CD4-positive, alpha-beta T cell (primary cell): ENCODE measurements around the gene CDH12. TPM values are rescaled to one million over a fixed set of nuclear protein-coding genes. Genes with fewer than 3 reads are reported as not detected.

Experiments
- ATAC-seq: fragments of 200-7000 bp; cut with Tn5 transposase; one replicate; pipeline ENCODE4 v1.10.0; 2022; ENCODE audit warnings: mild to moderate bottlenecking; ENCODE audit not compliant: poor library complexity
- CTCF ChIA-PET: fragments of 350-600 bp; sonication (Branson Sonifier 250); formaldehyde crosslinking; loops from one replicate; lab custom pipeline; 2021; ENCODE audit warnings: antibody characterized with exemption, inconsistent platforms; lab: Charles Lee
- POLR2A ChIA-PET: fragments of 350-600 bp; sonication (Branson Sonifier 250); formaldehyde crosslinking; loops from one replicate; lab custom pipeline; 2021; ENCODE audit warnings: antibody characterized with exemption, inconsistent platforms; lab: Charles Lee
- DNase-seq, 14 experiments: peaks; one replicate each; pipeline ENCODE4 v3.0.0-alpha.2; 2013 to 2020; ENCODE audit warnings: mixed read lengths in 2 of 14
- H3K27ac ChIP-seq, 2 donors: one replicate each; pipeline versions ENCODE4 v1.5.1 to v1.7.0; 2013; ENCODE audit warnings: low read length in 2 of 2, low read depth in 1 of 2, mild to moderate bottlenecking in 1 of 2
- H3K27me3 ChIP-seq, 2 experiments: 1 replicate in 1 of 2; 2 replicates in 1 of 2; pipeline versions ENCODE4 v1.6.1 to v1.7.0; 2013; ENCODE audit warnings: low read length in 2 of 2, control low read depth in 1 of 2, mild to moderate bottlenecking in 1 of 2, moderate library complexity in 1 of 2; ENCODE audit not compliant: insufficient read depth in 2 of 2, control insufficient read depth in 1 of 2
- H3K36me3 ChIP-seq: one replicate; pipeline ENCODE4 v1.6.1; 2013; ENCODE audit warnings: low read length, control low read depth; ENCODE audit not compliant: insufficient read depth
- H3K4me1 ChIP-seq: one replicate; pipeline ENCODE4 v1.6.1; 2013; ENCODE audit warnings: low read length, control low read depth; ENCODE audit not compliant: insufficient read depth
- H3K4me3 ChIP-seq: one replicate; pipeline ENCODE4 v1.5.1; 2013; ENCODE audit warnings: mild to moderate bottlenecking, low read length, moderate library complexity
- H3K9me3 ChIP-seq, 2 experiments: 1 replicate in 1 of 2; 2 replicates in 1 of 2; pipeline versions ENCODE4 v1.6.1 to v1.7.0; 2013; ENCODE audit warnings: low read length in 2 of 2, mild to moderate bottlenecking in 2 of 2, control low read depth in 1 of 2, moderate library complexity in 1 of 2; ENCODE audit not compliant: control insufficient read depth in 1 of 2, insufficient read depth in 1 of 2
- H3K27ac Mint-ChIP-seq: one replicate; pipeline ENCODE4 v1.8.0; 2020; ENCODE audit warnings: mixed read lengths
- H3K27me3 Mint-ChIP-seq: one replicate; pipeline ENCODE4 v1.8.0; 2021; ENCODE audit warnings: mixed read lengths
- H3K36me3 Mint-ChIP-seq: one replicate; pipeline ENCODE4 v1.8.0; 2021; ENCODE audit warnings: low read depth, mixed read lengths
- H3K4me1 Mint-ChIP-seq: one replicate; pipeline ENCODE4 v1.8.0; 2021; ENCODE audit warnings: low read depth, mixed read lengths
- H3K4me3 Mint-ChIP-seq: one replicate; pipeline ENCODE4 v1.8.0; 2020; ENCODE audit warnings: mild to moderate bottlenecking, mixed read lengths
- H3K9me3 Mint-ChIP-seq: one replicate; pipeline ENCODE4 v1.8.0; 2020; ENCODE audit warnings: mixed read lengths
- CTCF ChIP-seq: fragments of 200-600 bp; IDR thresholded peaks from one replicate; pipeline ENCODE4 v1.8.0; 2022; ENCODE audit warnings: antibody characterized with exemption, mild to moderate bottlenecking
- intact Hi-C, 2 experiments: fragments of 100-400 bp; cut with DNase I in 1 of 2; cut with micrococcal nuclease in 1 of 2; formaldehyde crosslinking; loops; one replicate each; pipeline versions ENCODE4 v1.15.1 to v1.9.0; 2023 to 2025; cut with DNase I, micrococcal nuclease
- total RNA-seq, 174 experiments: library from RNA in 2 of 174; stranded (reverse) in 2 of 174; gene quantifications; one replicate each; pipeline ENCODE4 v1.2.3 and lab custom pipeline; 2021 to 2026

CDH12 gene
- total RNA-seq, 2 experiments from 2014 or later = not detected

DNA sequence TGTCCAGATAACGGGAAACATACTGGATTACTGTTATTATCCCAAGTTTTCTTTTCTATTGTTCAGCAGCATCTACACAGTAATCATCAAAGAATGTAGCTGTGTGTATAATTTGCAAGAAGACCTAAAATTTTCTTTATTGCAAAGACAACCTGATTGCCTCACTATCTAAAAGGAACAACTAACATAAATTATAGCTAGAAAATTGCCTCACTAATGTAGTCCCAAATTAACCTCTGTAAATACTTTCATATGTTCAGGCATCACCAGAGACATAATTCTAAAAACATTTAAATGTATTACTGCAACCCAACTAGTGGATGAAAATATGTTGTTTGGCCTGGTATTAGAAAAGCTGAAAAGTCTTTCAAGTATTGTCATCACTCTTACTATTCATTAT is 275.4 kb downstream of the CDH12 start:
- intact Hi-C loops = no loop called here
- Mint-ChIP-seq H3K27me3 (no peaks in the 10 kb centered on the region), H3K36me3 (no peaks in the 10 kb centered on the region), H3K9me3 (peaks cover 4% of the 10 kb centered on the region), H3K4me3 (no peak overlapping the region), H3K4me1 (no peaks in the 10 kb centered on the region), H3K27ac (no peak overlapping the region)
- DNase-seq (no peak), ATAC-seq (no peak)
- ChIA-PET CTCF (no interaction called here), POLR2A (no interaction called here)
- Histone ChIP-seq H3K27me3 (no peaks in the 10 kb centered on the region), H3K27ac (no peak overlapping the region), H3K9me3 (peaks cover 0 to 10% of the 10 kb centered on the region in 2 experiments), H3K36me3 (no peaks in the 10 kb centered on the region), H3K4me1 (no peaks in the 10 kb centered on the region), H3K4me3 (no peak overlapping the region)
- TF ChIP-seq CTCF = no peak

GRCh38 chr5:22577006-22577405 is 276.1 kb downstream of the CDH12 start:
- peaks cover 0 to 10% of the 10 kb centered on the region in 2 experiments for H3K9me3 ChIP-seq
- Mint-ChIP-seq H3K4me3 (no peak overlapping the region), H3K27me3 (no peaks in the 10 kb centered on the region), H3K9me3 (peaks cover 8% of the 10 kb centered on the region), H3K27ac (no peak overlapping the region), H3K4me1 (no peaks in the 10 kb centered on the region), H3K36me3 (no peaks in the 10 kb centered on the region)
- TF ChIP-seq CTCF = no peak
- no peak overlapping the region for H3K27ac ChIP-seq
- H3K36me3 ChIP-seq = no peaks in the 10 kb centered on the region
- ATAC-seq = no peak
- no peaks in the 10 kb centered on the region for H3K27me3 ChIP-seq
- CTCF ChIA-PET = no interaction called here
- no peak overlapping the region for H3K4me3 ChIP-seq
- no peaks in the 10 kb centered on the region for H3K4me1 ChIP-seq
- DNase-seq = no peak
- intact Hi-C loops = no loop called here
- POLR2A ChIA-PET = no interaction called here

- H3K4me3 Mint-ChIP-seq = no peak overlapping the region
- Histone ChIP-seq H3K27ac (no peak overlapping the region), H3K4me3 (no peak overlapping the region), H3K4me1 (no peaks in the 10 kb centered on the region), H3K9me3 (peaks cover 0 to 10% of the 10 kb centered on the region in 2 experiments), H3K27me3 (no peaks in the 10 kb centered on the region), H3K36me3 (no peaks in the 10 kb centered on the region)
- peaks cover 17% of the 10 kb centered on the region for H3K9me3 Mint-ChIP-seq
- ChIA-PET POLR2A (no interaction called here), CTCF (no interaction called here)
- intact Hi-C loops = no loop called here
- H3K27ac Mint-ChIP-seq = no peak overlapping the region
- H3K4me1 Mint-ChIP-seq = no peaks in the 10 kb centered on the region
- no peaks in the 10 kb centered on the region for H3K36me3 Mint-ChIP-seq
- TF ChIP-seq CTCF = no peak
- no peaks in the 10 kb centered on the region for H3K27me3 Mint-ChIP-seq
- no peak for ATAC-seq
- DNase-seq = no peak
Observed at GRCh38 chr5:22572941-22573340, 280.2 kb downstream of the CDH12 start.
